ENCODE data around the gene BCORL1.

DNA sequence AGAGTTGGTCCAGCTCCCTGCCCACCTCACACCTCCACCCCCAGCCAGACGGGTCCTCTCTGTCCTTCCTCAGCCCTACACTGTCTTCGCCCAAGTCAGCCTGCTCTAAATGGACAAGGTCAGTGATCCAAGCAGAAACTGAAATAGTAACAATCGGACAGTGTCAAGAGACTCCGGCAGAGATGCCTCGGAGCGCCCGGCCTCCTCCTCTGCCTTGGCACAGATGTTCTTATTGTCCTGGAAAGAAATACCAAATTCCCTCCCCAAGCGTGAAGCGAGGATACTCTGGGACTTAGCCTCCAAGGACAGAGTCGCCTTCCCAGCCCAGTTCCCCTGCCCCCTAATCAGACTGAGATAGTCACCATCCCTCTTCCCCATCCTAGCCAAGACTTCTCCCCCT is 48.0 kb upstream of the BCORL1 start:
- TF ChIP-seq EZH2 (IDR thresholded peaks at IDR 0.05; ENCODE audit: low read depth): no peak
- TF ChIP-seq, protein P1, sequence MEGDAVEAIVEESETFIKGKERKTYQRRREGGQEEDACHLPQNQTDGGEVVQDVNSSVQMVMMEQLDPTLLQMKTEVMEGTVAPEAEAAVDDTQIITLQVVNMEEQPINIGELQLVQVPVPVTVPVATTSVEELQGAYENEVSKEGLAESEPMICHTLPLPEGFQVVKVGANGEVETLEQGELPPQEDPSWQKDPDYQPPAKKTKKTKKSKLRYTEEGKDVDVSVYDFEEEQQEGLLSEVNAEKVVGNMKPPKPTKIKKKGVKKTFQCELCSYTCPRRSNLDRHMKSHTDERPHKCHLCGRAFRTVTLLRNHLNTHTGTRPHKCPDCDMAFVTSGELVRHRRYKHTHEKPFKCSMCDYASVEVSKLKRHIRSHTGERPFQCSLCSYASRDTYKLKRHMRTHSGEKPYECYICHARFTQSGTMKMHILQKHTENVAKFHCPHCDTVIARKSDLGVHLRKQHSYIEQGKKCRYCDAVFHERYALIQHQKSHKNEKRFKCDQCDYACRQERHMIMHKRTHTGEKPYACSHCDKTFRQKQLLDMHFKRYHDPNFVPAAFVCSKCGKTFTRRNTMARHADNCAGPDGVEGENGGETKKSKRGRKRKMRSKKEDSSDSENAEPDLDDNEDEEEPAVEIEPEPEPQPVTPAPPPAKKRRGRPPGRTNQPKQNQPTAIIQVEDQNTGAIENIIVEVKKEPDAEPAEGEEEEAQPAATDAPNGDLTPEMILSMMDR (conservative IDR thresholded peaks at IDR 0.05): no peak
